ENCODE results near the gene HDAC1.

The HDAC1 gene

DNA sequence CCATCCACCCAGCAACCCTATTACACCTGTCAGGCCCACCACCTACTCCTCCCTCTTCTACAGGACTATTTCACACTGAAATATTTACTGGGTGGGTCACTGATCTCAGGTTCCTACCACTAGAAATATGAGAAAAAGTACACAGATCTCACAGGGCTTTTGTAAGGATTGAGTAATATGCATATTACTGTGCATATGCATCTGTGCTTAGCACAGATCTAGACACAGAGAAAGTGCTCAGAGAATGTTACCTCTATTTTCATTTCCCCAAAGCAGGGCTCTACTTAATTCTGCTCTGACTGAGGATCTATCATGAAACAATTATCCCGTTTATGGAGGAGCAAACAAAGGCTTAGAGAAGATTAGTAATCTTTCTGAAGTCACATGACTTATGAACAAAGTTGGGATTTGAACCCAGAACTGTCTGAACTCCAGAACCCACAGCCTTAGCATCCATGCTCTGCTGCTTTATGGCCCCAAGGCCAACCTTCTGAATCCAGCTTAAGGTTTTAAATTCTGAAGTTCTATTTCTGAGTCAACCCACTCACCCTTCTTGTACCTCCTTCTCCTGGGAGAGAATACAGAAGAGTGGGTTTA is 82.2 kb downstream of the HDAC1 start:
- DNase-seq (ENCODE audit: low spot score) = no peak

DNA sequence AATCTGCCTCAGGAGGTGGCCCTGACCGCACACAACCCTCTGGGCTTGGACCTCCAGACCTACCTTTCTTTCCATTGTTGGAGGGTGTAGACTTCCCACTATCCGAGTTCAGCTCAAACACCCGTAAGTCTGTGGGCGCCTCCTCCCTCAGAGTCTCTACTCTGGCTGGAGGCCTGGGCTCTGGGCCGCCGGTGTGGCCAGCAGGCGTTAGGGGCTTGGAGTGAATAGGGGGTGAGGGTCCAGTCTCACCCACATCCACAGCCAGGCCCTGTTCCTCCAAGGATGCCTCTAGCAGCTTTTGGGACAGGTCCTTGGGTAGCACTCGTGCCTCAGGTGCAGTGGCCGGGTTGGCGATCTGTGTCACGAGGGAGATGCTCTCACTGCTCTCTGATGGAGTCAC is 84.3 kb downstream of the HDAC1 start:
- DNase-seq (ENCODE audit: low spot score) = no peak

DNA sequence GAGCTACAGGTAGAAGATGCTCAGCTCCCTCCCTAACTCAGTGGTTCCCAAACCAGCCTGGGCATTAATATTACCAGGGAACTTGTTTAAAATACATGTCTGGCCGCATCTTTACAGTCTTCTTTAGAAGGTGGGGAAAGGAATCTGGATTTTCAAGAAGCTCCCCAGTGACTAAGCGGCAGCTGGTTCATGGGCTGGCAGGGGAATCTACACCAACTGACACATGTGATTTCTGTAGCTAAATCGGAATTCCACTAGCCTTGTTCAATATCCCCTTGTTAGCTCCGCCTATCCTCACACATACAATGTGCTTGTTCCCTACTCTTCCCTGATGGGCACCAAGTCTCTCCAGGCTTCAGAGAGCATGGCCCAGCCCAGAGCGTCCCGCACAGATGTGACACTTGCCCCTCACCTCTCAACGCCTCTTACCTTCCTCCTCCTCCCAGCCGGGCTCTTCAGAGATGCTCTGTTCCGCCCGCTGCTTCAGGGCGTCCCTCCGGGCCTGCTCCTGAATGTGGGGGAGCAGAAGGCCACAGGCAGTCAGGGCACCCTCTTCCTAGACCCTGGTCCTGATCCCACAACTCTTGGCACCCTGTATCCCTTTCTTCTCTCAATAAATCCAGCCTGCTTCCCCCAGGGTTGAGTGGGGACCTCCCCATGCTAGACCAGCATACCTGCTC is 85.8 kb downstream of the HDAC1 start:
- DNase-seq (ENCODE audit: low spot score) = no peak

DNA sequence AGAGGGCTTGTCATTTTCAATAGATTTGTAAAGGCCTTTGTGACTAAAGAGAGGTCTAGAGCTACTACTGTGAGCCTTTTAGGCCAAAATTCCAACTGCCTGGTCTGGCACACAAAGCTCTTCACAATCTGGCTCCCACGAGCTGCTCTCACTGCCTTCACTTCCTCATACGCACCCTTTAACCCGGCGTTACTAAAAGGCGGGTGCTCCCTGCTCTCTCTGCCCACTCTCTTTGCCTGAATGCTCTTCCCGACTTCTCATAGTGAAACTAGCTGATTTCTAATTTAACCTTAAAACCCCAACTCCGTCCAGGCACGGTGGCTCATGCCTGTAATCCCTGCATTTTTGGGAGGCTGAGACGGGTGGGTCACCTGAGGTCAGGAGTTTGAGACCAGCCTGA is 88.2 kb downstream of the HDAC1 start:
- no peak for DNase-seq (ENCODE audit: low spot score)

All from AG08396 (cell line).